Muscle of leg (tissue), 11 donors: ENCODE data around the gene RAB41. TPM values are rescaled to one million over a fixed set of nuclear protein-coding genes. Genes with fewer than 3 reads are reported as not detected.
"Not testable (repeated sequence)": the region's sequence is repeated elsewhere in the genome, so short reads cannot be mapped to it uniquely, and the experiment has no call there.

Experiments
- DNase-seq: peaks from one replicate; pipeline ENCODE4 v3.0.0; 2013
- H3K27ac ChIP-seq: one replicate; pipeline ENCODE4 v1.5.1; 2013; ENCODE audit warnings: mild to moderate bottlenecking, low read length, control low read depth
- H3K27me3 ChIP-seq: one replicate; pipeline ENCODE4 v1.6.1; 2013; ENCODE audit warnings: low read length; ENCODE audit not compliant: control insufficient read depth, insufficient read depth
- H3K36me3 ChIP-seq: one replicate; pipeline ENCODE4 v1.6.1; 2013; ENCODE audit warnings: low read length; ENCODE audit not compliant: control insufficient read depth, insufficient read depth
- H3K4me1 ChIP-seq: one replicate; pipeline ENCODE4 v1.6.1; 2013; ENCODE audit warnings: low read length; ENCODE audit not compliant: control insufficient read depth, insufficient read depth
- H3K4me3 ChIP-seq: one replicate; pipeline ENCODE4 v1.5.1; 2013; ENCODE audit warnings: low read length, control low read depth
- H3K9me3 ChIP-seq: replicated peaks from 2 replicates; pipeline ENCODE4 v1.6.1; 2013; ENCODE audit warnings: low read depth, low read length; ENCODE audit not compliant: control insufficient read depth
- WGBS: methylation state at CpG from one replicate; pipeline ENCODE4 v1.1.5; 2013; ENCODE audit warnings: missing lambda C conversion rate; ENCODE audit not compliant: insufficient coverage; 5-methylcytosine and 5-hydroxymethylcytosine counted together
- polyA plus RNA-seq, 8 donors: library from polyadenylated mRNA; unstranded; fragments of 120-200 nt; gene quantifications; one replicate each; pipeline versions ENCODE4 v1.2.1 to v1.2.3, GENCODE V29; 2013; ENCODE audit warnings: inconsistent platforms in 1 of 8, low replicate concordance in 1 of 8; ENCODE audit not compliant: insufficient read length in 8 of 8, insufficient read depth in 1 of 8
- total RNA-seq: library from RNA; stranded (reverse); fragments of 120-200 nt; gene quantifications from one replicate; pipeline ENCODE4 v1.2.4, GENCODE V29; 2013

The RAB41 gene
- total and polyA plus RNA-seq, 9 donors = 0.24 to 0.80 (median 0.64) TPM; not detected in 1

DNA sequence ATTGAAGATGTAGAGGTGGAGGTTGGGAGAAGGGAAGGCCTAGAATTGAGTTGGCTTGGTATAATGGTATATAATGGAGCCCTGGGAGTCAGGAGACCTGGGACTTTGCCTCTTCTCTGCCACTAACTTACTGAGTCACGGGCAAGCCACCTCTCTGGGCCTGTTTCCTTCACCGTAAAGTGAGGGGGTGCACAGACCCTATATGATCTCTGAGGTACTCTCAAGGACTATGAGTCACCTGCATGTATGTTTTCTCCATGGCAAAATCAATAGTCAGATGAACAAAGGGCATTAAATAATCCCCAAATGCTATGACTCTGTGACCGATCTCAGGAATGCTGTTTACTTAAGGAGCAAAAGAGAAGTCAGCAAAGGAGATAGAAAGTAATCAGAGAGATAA lies 27.1 kb upstream of the RAB41 start:
- WGBS = 40% methylated on average over 2 of the region's 3 CpGs
- H3K27ac ChIP-seq = no peak overlapping the region
- peaks cover 2% of the 10 kb centered on the region for H3K27me3 ChIP-seq
- no peak overlapping the region for H3K4me3 ChIP-seq
- no peaks in the 10 kb centered on the region for H3K4me1 ChIP-seq
- H3K9me3 ChIP-seq = no peaks in the 10 kb centered on the region
- no peaks in the 10 kb centered on the region for H3K36me3 ChIP-seq
- no peak for DNase-seq

DNA sequence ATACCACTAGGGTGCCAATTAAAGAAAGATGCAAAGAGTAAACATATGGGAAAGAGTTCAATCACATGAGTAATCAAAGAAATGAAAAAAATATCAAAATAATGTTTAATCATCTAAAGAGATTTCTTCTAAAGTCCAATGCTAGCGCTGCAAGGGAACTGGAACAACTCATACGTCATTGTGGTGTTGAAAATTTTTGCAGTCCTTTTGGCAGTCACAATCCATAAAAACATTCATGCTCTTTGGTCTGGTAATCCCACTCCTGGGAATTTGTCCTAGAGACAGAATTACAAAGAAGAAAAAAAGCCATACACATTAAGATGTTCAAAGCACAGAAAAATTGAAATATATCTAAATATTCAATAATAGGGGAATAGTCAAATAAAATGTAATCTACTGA lies 26.5 kb upstream of the RAB41 start:
- peaks cover 2% of the 10 kb centered on the region for H3K27me3 ChIP-seq
- no peak overlapping the region for H3K4me3 ChIP-seq
- peak; percentile 46 for DNase-seq
- no peaks in the 10 kb centered on the region for H3K36me3 ChIP-seq
- no peaks in the 10 kb centered on the region for H3K4me1 ChIP-seq
- no peaks in the 10 kb centered on the region for H3K9me3 ChIP-seq
- no CpG with 5 or more reads among the region's 2 CpGs for WGBS
- H3K27ac ChIP-seq = no peak overlapping the region

DNA sequence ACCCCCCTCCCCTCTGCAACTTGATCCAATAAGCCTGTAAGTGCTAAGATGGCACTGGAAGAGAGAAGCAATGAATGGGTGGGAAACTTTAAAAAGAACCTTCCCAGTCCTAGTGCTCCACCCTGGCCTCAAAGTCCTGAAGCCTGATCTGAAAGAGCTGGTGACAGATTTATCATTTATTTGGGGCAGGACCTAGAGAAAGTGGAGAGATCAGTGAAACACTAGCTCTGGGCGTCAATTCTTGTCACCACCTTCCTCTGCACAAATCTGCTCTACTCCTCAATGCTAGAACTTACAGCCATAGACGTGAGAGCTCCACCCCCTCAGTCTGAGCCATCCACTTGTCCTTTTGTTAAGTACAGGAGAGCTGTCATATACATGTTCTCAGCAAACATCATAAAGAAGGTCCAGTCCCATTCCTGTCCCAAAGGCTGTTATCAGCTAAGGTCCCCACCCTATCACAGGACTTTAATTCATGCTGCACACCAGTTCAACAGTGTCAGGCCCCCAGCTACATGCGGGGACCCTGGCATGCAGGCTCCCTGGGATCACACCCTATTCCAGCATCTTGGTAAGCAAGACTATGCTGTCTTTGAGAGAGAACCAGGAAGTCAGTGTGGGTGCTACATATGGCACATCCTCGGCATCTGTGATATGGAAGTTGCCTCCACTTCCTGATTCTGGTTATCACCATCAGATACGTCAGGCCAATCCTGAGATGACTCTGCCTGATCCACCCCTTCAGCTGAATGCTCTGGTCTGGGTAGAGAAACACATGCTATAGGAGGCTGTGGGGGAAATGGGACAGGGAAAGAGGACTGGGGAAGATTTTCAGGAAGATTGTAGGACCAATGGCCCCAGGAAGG lies 24.3 kb upstream of the RAB41 start:
- Histone ChIP-seq H3K27me3 (peaks cover 7% of the 10 kb centered on the region), H3K27ac (no peak overlapping the region), H3K36me3 (no peaks in the 10 kb centered on the region), H3K9me3 (no peaks in the 10 kb centered on the region), H3K4me1 (no peaks in the 10 kb centered on the region), H3K4me3 (no peak overlapping the region)
- 71% methylated on average over 2 of the region's 5 CpGs for WGBS
- DNase-seq = no peak

DNA sequence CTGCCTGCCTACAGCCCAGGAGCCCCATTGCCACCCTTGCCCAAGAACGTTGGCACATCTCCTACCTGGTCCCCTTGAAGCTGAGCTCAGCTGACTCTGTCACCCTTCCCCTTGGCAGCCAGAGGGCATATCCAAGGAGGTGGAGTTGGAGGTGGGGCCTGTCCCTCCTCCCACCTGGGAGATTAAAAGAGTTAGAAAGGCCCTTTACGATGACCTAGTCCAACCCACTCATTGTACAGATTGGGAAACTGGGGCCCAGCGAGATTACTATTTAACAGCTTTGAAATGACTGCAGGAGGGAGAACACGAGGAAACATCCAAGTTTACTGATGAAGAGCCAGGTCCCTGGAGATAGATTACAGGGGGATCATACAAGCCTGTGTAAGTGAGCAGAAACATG lies 21.9 kb upstream of the RAB41 start, which contains the start of gene P2RY4:
TSS of gene P2RY4 (minus strand) at position 101 of the 400 bp plus-strand sequence. CDS start 580 bp downstream, outside the sequence.
- H3K9me3 ChIP-seq = no peaks in the 10 kb centered on the region
- WGBS = 40% methylated on average over 2 of the region's 4 CpGs

DNA sequence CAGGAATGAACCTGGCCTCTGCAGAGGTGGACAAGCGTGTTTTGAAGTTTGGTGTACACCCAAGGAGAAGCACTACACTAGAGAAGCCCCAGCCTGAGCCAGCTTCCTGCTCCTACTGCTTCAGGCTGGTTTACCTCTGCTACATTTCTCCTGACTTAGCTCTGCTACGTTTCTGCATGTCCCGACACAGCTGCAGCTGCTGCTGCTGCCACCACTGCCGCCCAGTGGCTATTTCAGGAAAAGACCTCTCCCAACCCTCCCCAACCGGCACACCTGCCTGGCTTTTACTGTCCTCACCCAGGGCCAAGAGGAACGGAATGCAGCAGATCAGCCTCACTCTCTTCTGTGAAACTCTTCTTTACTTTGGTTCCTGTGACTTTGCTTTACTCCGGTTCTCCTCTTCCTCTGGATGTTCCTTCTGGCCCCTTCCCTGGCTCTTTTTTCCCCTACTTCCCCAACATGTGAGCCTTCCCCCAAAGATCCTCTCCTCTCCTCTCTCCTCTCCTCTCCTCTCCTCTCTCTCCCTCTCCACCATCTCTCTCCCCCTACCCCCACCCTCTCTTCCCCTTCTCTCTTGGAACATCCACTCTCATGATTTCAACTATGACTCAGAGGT lies 18.9 kb upstream of the RAB41 start:
- Histone ChIP-seq H3K4me3 (no peak overlapping the region), H3K36me3 (no peaks in the 10 kb centered on the region), H3K27me3 (peaks cover 13% of the 10 kb centered on the region), H3K27ac (no peak overlapping the region), H3K4me1 (no peaks in the 10 kb centered on the region), H3K9me3 (no peaks in the 10 kb centered on the region)
- DNase-seq = peak; percentile 4
- WGBS = 14% methylated on average over 7 of the region's 7 CpGs

More for the DNA sequence above, 21.9 kb upstream of the RAB41 start, which contains the start of gene P2RY4:
- H3K27me3 ChIP-seq = peaks cover 11% of the 10 kb centered on the region
- no peaks in the 10 kb centered on the region for H3K4me1 ChIP-seq
- H3K4me3 ChIP-seq = no peak within 1 kb of the TSS
- no peak within 1 kb of the TSS for H3K27ac ChIP-seq
- DNase-seq = no peak
- H3K36me3 ChIP-seq = no peaks in the 10 kb centered on the region

GRCh38 chrX:70264784-70265183 lies 17.2 kb upstream of the RAB41 start:
- 70% methylated on average over 1 of the region's 3 CpGs for WGBS
- H3K36me3 ChIP-seq = no peaks in the 10 kb centered on the region
- no peak overlapping the region for H3K4me3 ChIP-seq
- peaks cover 13% of the 10 kb centered on the region for H3K27me3 ChIP-seq
- H3K4me1 ChIP-seq = no peaks in the 10 kb centered on the region
- DNase-seq = no peak
- no peak overlapping the region for H3K27ac ChIP-seq
- no peaks in the 10 kb centered on the region for H3K9me3 ChIP-seq

DNA sequence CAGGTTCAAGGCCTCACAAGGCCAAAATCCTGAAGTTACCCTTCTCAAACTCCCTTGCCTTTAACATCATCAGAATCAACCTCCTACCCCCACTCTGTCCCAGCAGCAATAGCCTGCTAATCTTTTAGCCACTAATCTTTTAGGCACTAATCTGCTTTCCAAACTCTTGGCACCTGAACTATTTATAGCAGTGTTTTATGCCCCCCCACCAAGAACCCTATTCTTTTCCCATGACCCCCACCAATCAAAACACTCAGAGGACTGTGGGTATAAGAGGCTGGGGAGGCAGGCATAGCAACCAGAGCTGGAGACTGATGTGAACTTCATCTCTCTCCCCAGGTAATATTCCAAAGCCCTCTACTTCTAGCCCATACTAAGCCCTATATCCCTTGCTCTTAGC lies 13.9 kb upstream of the RAB41 start, which contains the start of gene ARR3:
TSS of gene ARR3 (plus strand) at position 301 of the 400 bp plus-strand sequence. CDS start 1,052 bp downstream, outside the sequence.
- Histone ChIP-seq H3K36me3 (no peaks in the 10 kb centered on the region), H3K9me3 (no peaks in the 10 kb centered on the region)
- no peak for DNase-seq

GRCh38 chrX:70274029-70274428 lies 7.9 kb upstream of the RAB41 start:
- H3K27ac ChIP-seq, H3K4me3 ChIP-seq, H3K36me3 ChIP-seq, H3K27me3 ChIP-seq, DNase-seq, H3K9me3 ChIP-seq, H3K4me1 ChIP-seq: not testable (repeated sequence)
- WGBS = 76% methylated on average over 5 of the region's 7 CpGs

More for the DNA sequence above, 13.9 kb upstream of the RAB41 start, which contains the start of gene ARR3:
- Histone ChIP-seq H3K27me3 (peaks cover 5% of the 10 kb centered on the region), H3K4me3 (no peak within 1 kb of the TSS), H3K27ac (no peak within 1 kb of the TSS), H3K4me1 (no peaks in the 10 kb centered on the region)

- no peaks in the 10 kb centered on the region for H3K9me3 ChIP-seq
- H3K36me3 ChIP-seq = no peaks in the 10 kb centered on the region
- H3K27me3 ChIP-seq = peaks cover 3% of the 10 kb centered on the region
- H3K4me3 ChIP-seq = no peak overlapping the region
- H3K4me1 ChIP-seq = no peaks in the 10 kb centered on the region
- no peak for DNase-seq
- H3K27ac ChIP-seq = no peak overlapping the region
- no CpG with 5 or more reads among the region's 3 CpGs for WGBS
Observed at GRCh38 chrX:70279081-70279480, 2.9 kb upstream of the RAB41 start.

- Histone ChIP-seq H3K27me3 (peaks cover 5% of the 10 kb centered on the region), H3K4me1 (no peaks in the 10 kb centered on the region), H3K4me3 (no peak overlapping the region), H3K9me3 (no peaks in the 10 kb centered on the region), H3K27ac (no peak overlapping the region), H3K36me3 (peaks cover 2% of the 10 kb centered on the region)
- 69% methylated on average over 3 of the region's 3 CpGs for WGBS
- DNase-seq = no peak
Observed at GRCh38 chrX:70280573-70280972, 1.4 kb upstream of the RAB41 start.
